ENCODE measurements around the gene CNTN1.
A peak's percentile ranks its signal among the peaks of the same experiment; 100 is the strongest.

The CNTN1 gene

DNA sequence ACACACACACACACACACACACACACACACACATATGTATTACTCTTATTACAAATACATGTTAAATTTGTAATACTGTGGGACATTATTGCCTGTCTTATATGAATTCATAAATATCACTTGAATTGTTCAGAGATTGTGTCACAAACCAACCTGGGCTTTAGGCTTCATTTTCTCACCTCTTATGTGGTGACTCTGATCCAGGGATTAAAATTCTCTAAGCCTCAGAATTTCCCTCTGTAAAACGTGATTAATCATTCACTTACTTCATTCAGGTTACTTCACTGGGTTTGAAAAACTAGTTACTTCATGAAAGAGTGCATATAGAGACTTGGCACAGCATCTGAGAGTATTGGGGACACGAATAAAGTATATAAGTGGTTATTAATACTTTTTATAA is 255.6 kb downstream of the CNTN1 start:
- Histone ChIP-seq H3K27ac (ENCODE audit: insufficient read depth in 1 of 2, low read depth in 1 of 2, low read length in 2 of 2, poor library complexity in 1 of 2, severe bottlenecking in 2 of 2) (no peak overlapping the region), H3K4me1 (ENCODE audit: control extremely low read depth in 1 of 4, control insufficient read depth in 4 of 4, insufficient read depth in 4 of 4, low read length in 3 of 4) (no peaks in the 10 kb centered on the region), H3K36me3 (ENCODE audit: control insufficient read depth in 4 of 4, insufficient read depth in 4 of 4, low read length in 3 of 4) (no peaks in the 10 kb centered on the region), H3K27me3 (replicated peaks in 2 of 5; ENCODE audit: control insufficient read depth in 4 of 5, insufficient read depth in 5 of 5, low read length in 4 of 5) (peaks cover 0 to 2% (median 0%) of the 10 kb centered on the region in 5 experiments), H3K4me3 (ENCODE audit: control insufficient read depth in 1 of 7, extremely low read depth in 1 of 7, insufficient read depth in 4 of 7, low read depth in 2 of 7, low read length in 6 of 7) (no peak overlapping the region), H3K9me3 (ENCODE audit: control extremely low read depth in 1 of 5, control insufficient read depth in 4 of 5, insufficient read depth in 2 of 5, low read depth in 1 of 5, low read length in 4 of 5) (no peaks in the 10 kb centered on the region)
- POLR2A ChIA-PET: no interaction called here
- no CpG with 5 or more reads among the region's 2 CpGs for WGBS (ENCODE audit: insufficient coverage)
- CTCF ChIA-PET: no interaction called here
- DNase-seq: no peak

GRCh38 chr12:40953076-40953475 is 260.8 kb downstream of the CNTN1 start:
- no peak overlapping the region for H3K27ac ChIP-seq (ENCODE audit: insufficient read depth in 1 of 2, low read depth in 1 of 2, low read length in 2 of 2, poor library complexity in 1 of 2, severe bottlenecking in 2 of 2)
- H3K4me1 ChIP-seq (ENCODE audit: control extremely low read depth in 1 of 4, control insufficient read depth in 4 of 4, insufficient read depth in 4 of 4, low read length in 3 of 4): no peaks in the 10 kb centered on the region
- POLR2A ChIA-PET: no interaction called here
- H3K36me3 ChIP-seq (ENCODE audit: control insufficient read depth in 4 of 4, insufficient read depth in 4 of 4, low read length in 3 of 4): no peaks in the 10 kb centered on the region
- WGBS (ENCODE audit: insufficient coverage): no CpG with 5 or more reads among the region's 2 CpGs
- DNase-seq: no peak
- H3K27me3 ChIP-seq (replicated peaks in 2 of 5; ENCODE audit: control insufficient read depth in 4 of 5, insufficient read depth in 5 of 5, low read length in 4 of 5): peaks cover 0 to 2% (median 0%) of the 10 kb centered on the region in 5 experiments
- H3K4me3 ChIP-seq (ENCODE audit: control insufficient read depth in 1 of 7, extremely low read depth in 1 of 7, insufficient read depth in 4 of 7, low read depth in 2 of 7, low read length in 6 of 7): no peak overlapping the region
- peaks cover 0 to 3% (median 0%) of the 10 kb centered on the region in 5 experiments for H3K9me3 ChIP-seq (ENCODE audit: control extremely low read depth in 1 of 5, control insufficient read depth in 4 of 5, insufficient read depth in 2 of 5, low read depth in 1 of 5, low read length in 4 of 5)
- CTCF ChIA-PET: interaction anchor here (0.6 to 1.3 kb wide), 2 partner anchors 301 to 1071 kb away, joined by 3 read pairs; no protein-coding TSS in a partner anchor

DNA sequence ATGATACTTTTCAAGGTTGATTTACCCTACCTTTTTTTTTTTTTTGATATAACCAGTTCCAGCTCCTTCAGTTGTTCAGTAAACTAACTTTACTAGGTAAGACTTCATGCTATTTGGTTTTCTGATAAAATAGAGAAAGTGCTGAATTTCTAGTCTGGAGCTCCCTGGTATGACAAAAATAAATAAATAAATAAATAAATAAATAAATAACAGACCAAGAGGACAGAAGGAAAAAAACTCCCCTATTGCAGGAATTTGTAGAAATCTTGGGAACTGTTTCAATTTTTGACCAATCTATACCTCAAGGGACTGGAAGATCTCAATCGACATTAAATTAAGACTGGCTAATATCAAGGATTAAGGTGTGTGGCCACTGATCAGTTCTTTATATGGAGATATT is 265.2 kb downstream of the CNTN1 start:
- ChIA-PET POLR2A (no interaction called here), CTCF (no interaction called here)
- no CpG with 5 or more reads among the region's 1 CpG for WGBS (ENCODE audit: insufficient coverage)

DNA sequence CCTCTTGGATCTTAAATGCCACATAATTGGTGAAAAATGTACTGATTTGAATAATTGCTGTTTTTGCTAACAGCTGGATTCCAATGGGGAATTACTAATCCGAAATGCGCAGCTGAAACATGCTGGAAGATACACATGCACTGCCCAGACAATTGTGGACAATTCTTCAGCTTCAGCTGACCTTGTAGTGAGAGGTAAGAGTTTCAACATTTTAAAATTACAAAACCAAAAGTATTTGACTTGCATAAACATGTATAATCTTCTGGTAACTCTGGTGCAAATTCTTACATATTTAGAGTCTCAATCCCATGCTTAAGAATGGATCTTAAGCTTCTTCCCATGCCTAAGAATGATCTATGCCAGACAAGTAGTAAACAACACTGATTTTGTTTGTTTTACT is 266.8 kb downstream of the CNTN1 start:
- ChIA-PET POLR2A (no interaction called here), CTCF (no interaction called here)
- 100% methylated on average over 2 of the region's 2 CpGs for WGBS (ENCODE audit: insufficient coverage)
- Histone ChIP-seq H3K4me3 (ENCODE audit: control insufficient read depth in 1 of 7, extremely low read depth in 1 of 7, insufficient read depth in 4 of 7, low read depth in 2 of 7, low read length in 6 of 7) (no peak overlapping the region), H3K27me3 (replicated peaks in 2 of 5; ENCODE audit: control insufficient read depth in 4 of 5, insufficient read depth in 5 of 5, low read length in 4 of 5) (no peaks in the 10 kb centered on the region), H3K9me3 (ENCODE audit: control extremely low read depth in 1 of 5, control insufficient read depth in 4 of 5, insufficient read depth in 2 of 5, low read depth in 1 of 5, low read length in 4 of 5) (peaks cover 0 to 3% (median 0%) of the 10 kb centered on the region in 5 experiments), H3K36me3 (ENCODE audit: control insufficient read depth in 4 of 4, insufficient read depth in 4 of 4, low read length in 3 of 4) (no peaks in the 10 kb centered on the region), H3K4me1 (ENCODE audit: control extremely low read depth in 1 of 4, control insufficient read depth in 4 of 4, insufficient read depth in 4 of 4, low read length in 3 of 4) (no peaks in the 10 kb centered on the region), H3K27ac (ENCODE audit: insufficient read depth in 1 of 2, low read depth in 1 of 2, low read length in 2 of 2, poor library complexity in 1 of 2, severe bottlenecking in 2 of 2) (no peak overlapping the region)
- DNase-seq: no peak

More for the DNA sequence above, 265.2 kb downstream of the CNTN1 start:
- Histone ChIP-seq H3K4me3 (ENCODE audit: control insufficient read depth in 1 of 7, extremely low read depth in 1 of 7, insufficient read depth in 4 of 7, low read depth in 2 of 7, low read length in 6 of 7) (no peak overlapping the region), H3K27ac (ENCODE audit: insufficient read depth in 1 of 2, low read depth in 1 of 2, low read length in 2 of 2, poor library complexity in 1 of 2, severe bottlenecking in 2 of 2) (no peak overlapping the region), H3K27me3 (replicated peaks in 2 of 5; ENCODE audit: control insufficient read depth in 4 of 5, insufficient read depth in 5 of 5, low read length in 4 of 5) (no peaks in the 10 kb centered on the region), H3K36me3 (ENCODE audit: control insufficient read depth in 4 of 4, insufficient read depth in 4 of 4, low read length in 3 of 4) (no peaks in the 10 kb centered on the region), H3K9me3 (ENCODE audit: control extremely low read depth in 1 of 5, control insufficient read depth in 4 of 5, insufficient read depth in 2 of 5, low read depth in 1 of 5, low read length in 4 of 5) (peaks cover 0 to 3% (median 0%) of the 10 kb centered on the region in 5 experiments), H3K4me1 (ENCODE audit: control extremely low read depth in 1 of 4, control insufficient read depth in 4 of 4, insufficient read depth in 4 of 4, low read length in 3 of 4) (no peaks in the 10 kb centered on the region)
- DNase-seq: no peak

- no peaks in the 10 kb centered on the region for H3K4me1 ChIP-seq (ENCODE audit: control extremely low read depth in 1 of 4, control insufficient read depth in 4 of 4, insufficient read depth in 4 of 4, low read length in 3 of 4)
- WGBS (ENCODE audit: insufficient coverage): no CpG with 5 or more reads among the region's 2 CpGs
These were observed 271.5 kb downstream of the CNTN1 start for GRCh38 chr12:40963751-40964150.

GRCh38 chr12:40969796-40970195 is 277.6 kb downstream of the CNTN1 start:
- no peaks in the 10 kb centered on the region for H3K4me1 ChIP-seq (ENCODE audit: control extremely low read depth in 1 of 4, control insufficient read depth in 4 of 4, insufficient read depth in 4 of 4, low read length in 3 of 4)
- no peaks in the 10 kb centered on the region for H3K9me3 ChIP-seq (ENCODE audit: control extremely low read depth in 1 of 5, control insufficient read depth in 4 of 5, insufficient read depth in 2 of 5, low read depth in 1 of 5, low read length in 4 of 5)
- WGBS (ENCODE audit: insufficient coverage): 93% methylated on average over 4 of the region's 6 CpGs
- no peaks in the 10 kb centered on the region for H3K36me3 ChIP-seq (ENCODE audit: control insufficient read depth in 4 of 4, insufficient read depth in 4 of 4, low read length in 3 of 4)
- DNase-seq: no peak
- no peak overlapping the region for H3K4me3 ChIP-seq (ENCODE audit: control insufficient read depth in 1 of 7, extremely low read depth in 1 of 7, insufficient read depth in 4 of 7, low read depth in 2 of 7, low read length in 6 of 7)
- no peak overlapping the region for H3K27ac ChIP-seq (ENCODE audit: insufficient read depth in 1 of 2, low read depth in 1 of 2, low read length in 2 of 2, poor library complexity in 1 of 2, severe bottlenecking in 2 of 2)
- no peaks in the 10 kb centered on the region for H3K27me3 ChIP-seq (replicated peaks in 2 of 5; ENCODE audit: control insufficient read depth in 4 of 5, insufficient read depth in 5 of 5, low read length in 4 of 5)
- ChIA-PET POLR2A (no interaction called here), CTCF (no interaction called here)

More at GRCh38 chr12:40963751-40964150, 271.5 kb downstream of the CNTN1 start:
- H3K27me3 ChIP-seq (replicated peaks in 2 of 5; ENCODE audit: control insufficient read depth in 4 of 5, insufficient read depth in 5 of 5, low read length in 4 of 5): no peaks in the 10 kb centered on the region
- H3K27ac ChIP-seq (ENCODE audit: insufficient read depth in 1 of 2, low read depth in 1 of 2, low read length in 2 of 2, poor library complexity in 1 of 2, severe bottlenecking in 2 of 2): no peak overlapping the region
- H3K4me3 ChIP-seq (ENCODE audit: control insufficient read depth in 1 of 7, extremely low read depth in 1 of 7, insufficient read depth in 4 of 7, low read depth in 2 of 7, low read length in 6 of 7): no peak overlapping the region
- no peaks in the 10 kb centered on the region for H3K36me3 ChIP-seq (ENCODE audit: control insufficient read depth in 4 of 4, insufficient read depth in 4 of 4, low read length in 3 of 4)
- ChIA-PET CTCF (no interaction called here), POLR2A (no interaction called here)
- DNase-seq: no peak
- no peaks in the 10 kb centered on the region for H3K9me3 ChIP-seq (ENCODE audit: control extremely low read depth in 1 of 5, control insufficient read depth in 4 of 5, insufficient read depth in 2 of 5, low read depth in 1 of 5, low read length in 4 of 5)

DNA sequence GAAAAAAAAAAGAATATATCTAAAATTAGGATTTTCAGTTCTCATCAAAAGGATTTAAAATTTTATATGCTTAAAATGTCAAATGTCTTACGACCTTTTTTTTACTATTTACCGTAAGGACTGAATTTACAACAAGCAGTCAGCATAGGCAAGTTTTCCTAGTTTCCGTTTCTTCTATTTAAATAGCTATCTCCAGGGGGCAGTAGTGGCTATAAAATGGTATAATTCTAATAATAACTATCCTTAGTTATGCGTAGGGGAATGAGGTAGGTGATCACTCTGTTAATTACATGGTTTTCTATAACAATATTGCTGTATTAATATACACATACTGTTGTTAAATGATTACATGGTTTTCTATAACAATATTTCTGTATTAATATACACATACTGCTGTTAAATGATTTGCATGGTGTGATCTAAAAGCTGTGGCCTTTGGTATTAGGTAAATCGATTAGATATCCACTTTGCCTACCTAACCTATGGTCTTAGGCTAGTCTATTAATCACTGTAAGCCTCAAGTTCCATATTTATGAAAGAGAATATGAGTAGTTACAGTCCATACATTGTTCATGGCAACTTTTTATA is 278.2 kb downstream of the CNTN1 start:
- H3K27me3 ChIP-seq (replicated peaks in 2 of 5; ENCODE audit: control insufficient read depth in 4 of 5, insufficient read depth in 5 of 5, low read length in 4 of 5): no peaks in the 10 kb centered on the region
- ChIA-PET CTCF (no interaction called here), POLR2A (no interaction called here)
- no CpG with 5 or more reads among the region's 5 CpGs for WGBS (ENCODE audit: insufficient coverage)
- no peaks in the 10 kb centered on the region for H3K4me1 ChIP-seq (ENCODE audit: control extremely low read depth in 1 of 4, control insufficient read depth in 4 of 4, insufficient read depth in 4 of 4, low read length in 3 of 4)
- peak; percentile 2 to 17 (median 13) for DNase-seq
- no peaks in the 10 kb centered on the region for H3K9me3 ChIP-seq (ENCODE audit: control extremely low read depth in 1 of 5, control insufficient read depth in 4 of 5, insufficient read depth in 2 of 5, low read depth in 1 of 5, low read length in 4 of 5)
- H3K4me3 ChIP-seq (ENCODE audit: control insufficient read depth in 1 of 7, extremely low read depth in 1 of 7, insufficient read depth in 4 of 7, low read depth in 2 of 7, low read length in 6 of 7): no peak overlapping the region
- H3K36me3 ChIP-seq (ENCODE audit: control insufficient read depth in 4 of 4, insufficient read depth in 4 of 4, low read length in 3 of 4): no peaks in the 10 kb centered on the region
- no peak overlapping the region for H3K27ac ChIP-seq (ENCODE audit: insufficient read depth in 1 of 2, low read depth in 1 of 2, low read length in 2 of 2, poor library complexity in 1 of 2, severe bottlenecking in 2 of 2)

Data from common myeloid progenitor, CD34-positive (primary cell).